HS-27A (cell line): Measurements from ENCODE around the gene BPIFB2.
"Not testable (repeated sequence)": the region's sequence is repeated elsewhere in the genome, so short reads cannot be mapped to it uniquely, and the experiment has no call there.

Source experiments
- DNase-seq: peaks from one replicate; pipeline ENCODE4 v3.0.0-alpha.2; 2012; ENCODE audit warnings: low read depth, missing footprints

Gene BPIFB2

DNA sequence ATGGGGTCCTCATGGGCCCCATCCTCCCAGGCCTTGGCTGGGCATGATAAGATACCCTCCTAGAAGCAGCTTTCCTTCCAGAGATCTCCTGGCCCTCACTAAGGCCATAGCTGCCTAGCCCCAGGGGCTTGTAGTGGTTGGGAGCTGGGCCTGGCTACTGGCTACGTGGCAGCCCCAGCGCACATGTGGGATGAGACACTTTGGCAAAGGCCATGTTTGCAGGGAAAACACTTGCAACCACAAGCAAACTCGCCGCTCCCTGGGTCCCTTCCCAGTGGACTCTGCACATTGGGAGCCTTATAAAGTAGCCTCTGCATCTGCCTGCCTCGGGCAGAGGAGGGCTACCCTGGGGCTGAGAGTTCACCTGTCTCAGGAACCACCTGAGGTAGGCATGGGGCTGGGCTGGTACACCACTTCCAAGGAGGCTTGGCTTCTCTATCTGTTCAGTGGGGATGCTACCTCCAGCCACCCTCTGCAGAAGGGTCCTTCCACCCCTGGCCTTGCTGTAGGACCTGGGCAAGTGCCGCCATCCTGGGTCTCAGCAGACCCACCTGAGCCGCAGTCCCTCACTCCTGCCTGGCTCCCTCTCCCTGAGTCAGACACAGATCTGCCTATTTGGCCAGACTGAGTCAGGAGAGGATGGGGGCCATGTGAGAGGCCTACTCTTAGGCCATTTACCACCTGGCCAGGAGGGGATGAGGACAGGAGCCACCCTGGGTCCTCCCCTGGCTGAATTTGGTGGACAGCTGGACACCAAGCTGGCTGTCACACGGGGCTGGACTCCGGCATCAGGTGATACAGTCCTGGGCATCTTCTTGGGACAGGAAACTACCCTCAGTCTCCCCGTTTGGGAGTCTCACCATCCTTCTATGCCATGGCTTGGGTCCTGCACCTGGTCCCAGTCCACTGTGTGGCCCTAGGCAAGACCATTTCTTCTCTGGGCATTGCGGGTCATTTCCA, at the start of gene BPIFB2:
Gene BPIFB2, plus strand, starts transcription at position 329 of the 960 bp plus-strand sequence. CDS start 871 bp downstream, outside the sequence.
- DNase-seq, result no peak

DNA sequence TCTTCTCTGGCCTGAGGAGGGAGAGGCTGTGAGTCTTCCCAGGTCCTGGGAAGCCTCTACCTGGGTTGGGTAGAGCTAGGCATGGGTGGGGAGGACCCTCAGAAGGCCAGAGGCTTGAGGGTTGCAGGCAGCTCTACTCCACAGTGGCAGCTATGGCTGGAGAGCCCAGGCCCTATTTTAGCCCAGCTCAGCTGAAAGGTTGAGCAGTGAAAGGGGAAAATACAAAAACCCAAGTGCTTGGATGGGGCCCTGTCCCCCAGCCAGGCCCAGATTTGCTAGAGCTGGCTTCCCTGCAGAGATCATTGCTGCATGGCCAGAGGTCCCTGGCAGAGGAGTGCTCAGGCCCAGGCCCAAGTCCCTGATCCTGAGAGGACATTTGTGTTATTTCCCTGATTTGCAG, 48.9 kb upstream of the BPIFB2 start:
- no peak for DNase-seq

DNA sequence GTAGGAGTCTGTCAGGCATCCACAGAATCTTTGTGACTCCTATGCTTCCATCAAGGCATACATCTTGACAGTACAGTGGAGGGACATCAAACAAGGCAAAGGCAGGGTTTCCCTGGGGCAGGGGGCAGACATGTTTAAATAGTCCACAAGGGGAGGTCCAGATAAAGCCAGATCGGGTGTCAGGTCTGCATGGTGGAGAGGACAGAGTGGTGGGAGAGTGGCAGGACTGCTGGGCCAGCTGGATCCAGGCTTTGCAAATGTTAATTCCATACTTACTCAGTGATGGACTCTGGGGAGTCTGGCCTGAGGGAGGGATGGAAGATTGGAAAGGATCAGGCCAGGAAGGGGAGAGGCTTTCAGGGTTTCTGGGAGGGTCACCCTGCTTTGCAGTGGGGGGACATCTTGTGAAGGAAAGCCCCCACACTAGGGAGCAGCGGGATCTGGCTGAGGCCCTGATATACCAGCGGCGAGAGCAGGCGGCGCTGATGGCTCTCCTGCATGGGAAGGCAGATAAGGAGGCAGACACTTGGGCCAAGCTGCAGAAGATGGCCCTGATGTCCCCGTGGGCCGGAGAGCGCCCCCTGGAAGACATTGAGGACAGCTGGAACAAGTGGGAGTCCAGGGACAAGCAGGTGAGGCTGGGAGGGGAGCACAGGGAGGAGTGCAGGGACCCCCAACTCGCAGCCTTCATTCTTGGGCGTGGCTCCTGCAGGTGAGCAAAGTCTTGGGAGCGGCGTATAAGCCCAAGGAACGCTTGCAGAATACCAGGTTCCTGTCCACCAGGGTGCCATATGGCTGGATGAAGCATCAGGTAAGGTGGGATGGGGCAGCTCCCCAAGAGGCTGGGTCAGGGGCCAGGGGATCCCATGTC, 47.9 kb upstream of the BPIFB2 start:
- DNase-seq, result no peak

DNA sequence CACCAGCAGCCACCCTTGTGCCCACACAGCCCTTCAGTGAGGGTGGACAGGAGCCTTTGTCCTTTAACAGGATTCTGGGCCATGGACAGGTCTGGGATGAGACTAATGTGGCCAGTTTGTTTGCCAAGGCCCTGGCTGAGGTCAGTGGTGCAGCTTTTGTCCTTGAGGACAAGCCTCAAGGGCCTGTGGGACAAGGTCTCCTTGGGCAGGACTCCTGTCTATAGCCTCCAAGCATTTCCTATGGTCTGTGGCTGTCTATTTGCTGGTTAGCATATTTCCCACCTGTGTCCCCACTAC, 47.3 kb upstream of the BPIFB2 start:
- DNase-seq, result no peak

GRCh38 chr20:32960849-32961731, 46.4 kb upstream of the BPIFB2 start:
- no peak for DNase-seq

- DNase-seq, result no peak
Measured at GRCh38 chr20:32962053-32962452, 45.5 kb upstream of the BPIFB2 start.

GRCh38 chr20:32962646-32963045, 44.9 kb upstream of the BPIFB2 start:
- DNase-seq, result not testable (repeated sequence)

DNA sequence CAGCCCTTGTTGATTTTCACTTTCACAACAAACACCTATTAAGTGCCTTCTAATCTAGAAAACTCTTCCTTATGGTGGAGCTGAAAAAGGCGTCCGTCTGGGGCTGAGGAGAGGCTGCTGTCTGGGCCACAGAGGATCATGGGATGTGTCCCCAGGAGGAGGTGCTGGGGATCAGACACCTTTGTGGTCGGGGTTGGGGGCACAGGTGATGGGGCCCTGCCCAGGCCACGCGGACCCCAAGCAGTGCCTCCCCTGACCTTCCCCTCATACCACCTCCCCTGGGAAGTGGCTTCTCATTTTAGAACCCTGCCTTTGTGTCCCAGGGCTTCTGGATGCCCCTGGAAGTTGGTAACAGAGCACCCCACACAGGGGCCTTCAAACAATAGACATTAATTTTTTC, 44.3 kb upstream of the BPIFB2 start:
- no peak for DNase-seq

GRCh38 chr20:32964575-32964974, 42.9 kb upstream of the BPIFB2 start:
- DNase-seq, result no peak

DNA sequence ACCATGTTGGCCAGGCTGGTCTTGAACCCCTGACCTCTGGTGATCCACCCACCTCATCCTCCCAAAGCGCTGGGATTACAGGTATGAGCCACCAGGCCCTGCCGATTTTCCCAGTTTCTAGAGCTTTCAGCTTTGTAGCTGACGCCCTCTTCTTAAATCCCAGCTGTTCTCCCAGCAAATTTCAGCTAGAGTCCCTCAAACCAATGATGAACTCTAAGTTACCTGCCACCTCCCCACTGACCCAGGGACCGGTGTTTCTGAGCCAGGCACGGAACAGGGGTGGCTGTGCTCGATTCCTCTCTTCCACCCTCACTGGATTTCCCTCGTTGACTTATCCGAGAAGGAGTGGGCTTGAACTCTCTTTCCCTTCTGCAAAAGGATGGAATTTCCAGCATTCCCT, 42.4 kb upstream of the BPIFB2 start:
- no peak for DNase-seq

GRCh38 chr20:32965581-32966373, 41.7 kb upstream of the BPIFB2 start:
- no peak for DNase-seq

GRCh38 chr20:32966382-32966781, 41.1 kb upstream of the BPIFB2 start:
- no peak for DNase-seq

GRCh38 chr20:32966881-32967781, 40.4 kb upstream of the BPIFB2 start:
- no peak for DNase-seq

- DNase-seq, result no peak
Measured at GRCh38 chr20:32967961-32968457, 39.5 kb upstream of the BPIFB2 start.

DNA sequence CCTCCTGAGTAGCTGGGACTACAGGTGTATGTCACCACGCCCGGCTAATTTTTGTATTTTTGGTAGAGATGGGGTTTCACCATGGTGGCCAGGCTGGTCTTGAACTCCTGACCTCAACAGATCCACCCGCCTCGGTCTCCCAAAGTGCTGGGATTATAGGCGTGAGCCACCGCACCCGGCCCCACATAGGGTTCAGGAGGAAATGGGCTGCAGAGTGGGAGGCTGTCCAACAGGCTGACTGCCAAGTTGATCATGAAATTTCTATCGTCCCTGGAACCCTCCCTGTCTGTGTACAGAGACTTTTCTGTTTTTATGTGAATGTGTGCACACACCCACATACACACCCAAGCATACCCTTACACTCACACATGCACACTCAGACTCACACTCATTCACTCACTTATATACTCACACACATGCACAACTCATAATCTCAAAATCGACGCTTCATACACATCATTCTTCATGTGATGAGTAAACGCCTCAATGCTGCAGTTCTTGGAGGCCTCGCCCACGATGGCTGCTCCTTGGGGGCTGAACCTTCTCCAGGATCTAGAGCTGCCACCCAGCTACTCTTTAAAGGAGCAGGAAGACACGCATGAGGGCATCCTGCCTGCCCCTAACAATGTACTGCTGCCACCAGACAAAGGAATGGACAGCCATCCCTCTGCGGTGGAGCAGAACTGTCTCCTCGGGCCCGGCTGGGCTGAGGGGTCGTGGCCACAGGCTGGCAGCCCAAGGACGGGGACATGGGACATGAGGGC, 38.8 kb upstream of the BPIFB2 start:
- DNase-seq, result no peak

GRCh38 chr20:32969356-32970114, 38.0 kb upstream of the BPIFB2 start:
- no peak for DNase-seq

GRCh38 chr20:32970115-32970972, 37.2 kb upstream of the BPIFB2 start:
- DNase-seq, result no peak

DNA sequence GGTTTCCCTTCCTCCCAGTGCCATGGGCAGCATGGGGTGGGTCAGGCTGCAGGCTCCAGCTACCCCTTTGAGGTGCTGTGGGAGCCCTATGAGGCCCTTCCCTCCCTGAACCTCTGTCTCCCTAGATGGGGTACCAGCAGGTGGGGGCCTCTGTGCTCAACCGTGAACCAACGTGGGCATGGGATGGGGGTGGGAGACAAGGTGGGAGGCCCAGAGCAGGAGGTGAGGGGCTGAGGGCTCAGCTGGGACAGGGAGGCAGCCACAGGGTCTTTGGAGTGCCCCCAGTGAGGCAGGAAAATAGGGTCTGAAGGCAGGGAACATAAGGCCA, 36.6 kb upstream of the BPIFB2 start:
- DNase-seq, result no peak
